Small intestine (tissue), 7 donors: ENCODE results near the gene CFAP20. TPM values are rescaled to one million over a fixed set of nuclear protein-coding genes. Genes with fewer than 3 reads are reported as not detected.
"Not testable (repeated sequence)": the region's sequence is repeated elsewhere in the genome, so short reads cannot be mapped to it uniquely, and the experiment has no call there.

Source experiments
- DNase-seq, 2 donors: peaks; one replicate each; pipeline versions ENCODE4 v3.0.0 to v3.0.0-alpha.2; 2013
- FAIRE-seq: peaks from 2 replicates; lab custom pipeline; 2012; peaks lifted over from hg19 to GRCh38; lab: Jason Lieb, UNC
- H3K27ac ChIP-seq, 3 donors: one replicate each; pipeline ENCODE4 v1.5.1; 2013; ENCODE audit warnings: low read length in 2 of 3, mild to moderate bottlenecking in 2 of 3, control low read depth in 1 of 3, inconsistent platforms in 1 of 3, low read depth in 1 of 3, moderate library complexity in 1 of 3
- H3K27me3 ChIP-seq, 3 donors: one replicate each; pipeline ENCODE4 v1.6.1; 2013; ENCODE audit warnings: low read length in 3 of 3, inconsistent platforms in 1 of 3; ENCODE audit not compliant: control insufficient read depth in 3 of 3, insufficient read depth in 3 of 3
- H3K36me3 ChIP-seq, 3 donors: one replicate each; pipeline ENCODE4 v1.6.1; 2013; ENCODE audit warnings: low read length in 3 of 3, inconsistent platforms in 1 of 3, low read depth in 1 of 3, mild to moderate bottlenecking in 1 of 3, moderate library complexity in 1 of 3; ENCODE audit not compliant: control insufficient read depth in 3 of 3, insufficient read depth in 2 of 3
- H3K4me1 ChIP-seq, 3 donors: one replicate each; pipeline ENCODE4 v1.6.1; 2013; ENCODE audit warnings: low read length in 2 of 3, inconsistent platforms in 1 of 3, low read depth in 1 of 3, mild to moderate bottlenecking in 1 of 3, moderate library complexity in 1 of 3; ENCODE audit not compliant: control insufficient read depth in 3 of 3, insufficient read depth in 2 of 3
- H3K4me3 ChIP-seq, 3 donors: one replicate each; pipeline ENCODE4 v1.5.1; 2013; ENCODE audit warnings: low read length in 3 of 3, control low read depth in 1 of 3, inconsistent platforms in 1 of 3, low read depth in 1 of 3, mild to moderate bottlenecking in 1 of 3, moderate library complexity in 1 of 3
- H3K9me3 ChIP-seq, 2 donors: one replicate each; pipeline ENCODE4 v1.6.1; 2013; ENCODE audit warnings: low read depth in 1 of 2, low read length in 1 of 2; ENCODE audit not compliant: control insufficient read depth in 2 of 2, insufficient read depth in 1 of 2
- whole genome bisulfite sequencing, 3 donors: extraction: QIAGEN DNeasy Blood & Tissue Kit; methylation state at CpG; one replicate each; pipeline ENCODE4 v1.1.7; 2013; 5-methylcytosine and 5-hydroxymethylcytosine counted together
- polyA plus RNA-seq, 4 donors: library from polyadenylated mRNA; stranded (reverse) in 3 of 4; unstranded in 1 of 4; fragments of 200-250 nt in 3 of 4; fragments of 120-200 nt in 1 of 4; gene quantifications; one replicate each; pipeline versions ENCODE4 v1.2.1 to v1.2.3, GENCODE V29; 2013
- donor health status: healthy with polysubstance abuse.
- donor health status: control.
- donor health status: control.
- donor health status: Bipolar disorder and iron deficiency.
- donor health status: healthy.

The CFAP20 gene
- polyA plus RNA-seq, 4 donors = 16.8 to 46.8 (median 34.2) TPM

GRCh38 chr16:58099097-58099955 lies 29.9 kb downstream of the CFAP20 start:
- H3K4me3 ChIP-seq = no peak overlapping the region
- no peak overlapping the region for H3K27ac ChIP-seq
- H3K9me3 ChIP-seq = no peaks in the 10 kb centered on the region
- no peak for FAIRE-seq
- no peaks in the 10 kb centered on the region for H3K36me3 ChIP-seq
- no peaks in the 10 kb centered on the region for H3K27me3 ChIP-seq
- 85 to 90% (median 89%) methylated on average over 12 of the region's 12 CpGs for WGBS, 3 donors
- DNase-seq = no peak
- H3K4me1 ChIP-seq = no peaks in the 10 kb centered on the region

GRCh38 chr16:58098207-58099096 lies 30.7 kb downstream of the CFAP20 start:
- no peak for DNase-seq
- no peak for FAIRE-seq
- 76 to 83% (median 77%) methylated on average over 11 to 12 of the region's 12 CpGs for WGBS, 3 donors
- no peaks in the 10 kb centered on the region for H3K36me3 ChIP-seq
- H3K4me1 ChIP-seq = no peaks in the 10 kb centered on the region
- no peak overlapping the region for H3K27ac ChIP-seq
- no peaks in the 10 kb centered on the region for H3K27me3 ChIP-seq
- H3K9me3 ChIP-seq = no peaks in the 10 kb centered on the region
- no peak overlapping the region for H3K4me3 ChIP-seq

- 28 to 61% (median 42%) methylated on average over 2 of the region's 2 CpGs for WGBS, 3 donors
- no peak overlapping the region for H3K27ac ChIP-seq
- H3K27me3 ChIP-seq = no peaks in the 10 kb centered on the region
- FAIRE-seq = no peak
- H3K4me3 ChIP-seq = no peak overlapping the region
- no peaks in the 10 kb centered on the region for H3K36me3 ChIP-seq
- no peaks in the 10 kb centered on the region for H3K9me3 ChIP-seq
- DNase-seq = no peak
- H3K4me1 ChIP-seq = no peaks in the 10 kb centered on the region
Observed at GRCh38 chr16:58096249-58096648, 32.9 kb downstream of the CFAP20 start.

GRCh38 chr16:58095575-58095960 lies 33.6 kb downstream of the CFAP20 start:
- H3K4me1 ChIP-seq, H3K27ac ChIP-seq, H3K36me3 ChIP-seq, DNase-seq, H3K4me3 ChIP-seq, FAIRE-seq, H3K9me3 ChIP-seq, H3K27me3 ChIP-seq: not testable (repeated sequence)
- WGBS, 3 donors = 68 to 79% (median 70%) methylated on average over 6 of the region's 6 CpGs

GRCh38 chr16:58094791-58095574 lies 34.2 kb downstream of the CFAP20 start:
- no peak overlapping the region for H3K4me3 ChIP-seq
- H3K36me3 ChIP-seq = no peaks in the 10 kb centered on the region
- H3K9me3 ChIP-seq = no peaks in the 10 kb centered on the region
- no peaks in the 10 kb centered on the region for H3K27me3 ChIP-seq
- no peaks in the 10 kb centered on the region for H3K4me1 ChIP-seq
- DNase-seq (no peak), FAIRE-seq (no peak)
- WGBS, 3 donors = 72 to 76% (median 73%) methylated on average over 14 to 15 of the region's 15 CpGs
- H3K27ac ChIP-seq = no peak overlapping the region

GRCh38 chr16:58094026-58094425 lies 35.2 kb downstream of the CFAP20 start:
- Histone ChIP-seq H3K27ac (no peak overlapping the region), H3K27me3 (no peaks in the 10 kb centered on the region), H3K4me3 (no peak overlapping the region), H3K4me1 (no peaks in the 10 kb centered on the region), H3K36me3 (no peaks in the 10 kb centered on the region), H3K9me3 (peaks cover 0 to 2% of the 10 kb centered on the region in 2 donors)
- WGBS, 3 donors = 69 to 82% (median 77%) methylated on average over 5 of the region's 5 CpGs
- FAIRE-seq (no peak), DNase-seq (no peak)

- not testable (repeated sequence) for H3K27me3 ChIP-seq, H3K4me3 ChIP-seq, DNase-seq
Observed at GRCh38 chr16:58090396-58090795, 38.8 kb downstream of the CFAP20 start.

GRCh38 chr16:58088091-58088490 lies 41.1 kb downstream of the CFAP20 start:
- Histone ChIP-seq H3K4me3 (no peak overlapping the region), H3K27ac (no peak overlapping the region), H3K9me3 (peaks cover 0 to 2% of the 10 kb centered on the region in 2 donors), H3K36me3 (no peaks in the 10 kb centered on the region), H3K4me1 (no peaks in the 10 kb centered on the region), H3K27me3 (peaks cover 0 to 3% (median 0%) of the 10 kb centered on the region in 3 donors)
- no peak for DNase-seq
- FAIRE-seq = no peak
- 55 to 63% (median 57%) methylated on average over 7 to 9 of the region's 9 CpGs for WGBS, 3 donors

More at GRCh38 chr16:58090396-58090795, 38.8 kb downstream of the CFAP20 start:
- WGBS, 3 donors = 91 to 96% (median 93%) methylated on average over 3 of the region's 3 CpGs
- not testable (repeated sequence) for FAIRE-seq, H3K27ac ChIP-seq, H3K9me3 ChIP-seq, H3K4me1 ChIP-seq, H3K36me3 ChIP-seq
